HCT116 (cell line): ENCODE data around the gene KIF21B. TPM values are rescaled to one million over a fixed set of nuclear protein-coding genes. Genes with fewer than 3 reads are reported as not detected.

ENCODE experiments used
- ATAC-seq: fragments of 200-7000 bp; cut with Tn5 transposase; 2 replicates; pipeline ENCODE4 v1.9.1; 2020; ENCODE audit warnings: mild to moderate bottlenecking, moderate library complexity
- BruUV-seq: library from RNA; stranded (reverse); fragments of 400-500 nt; replicated peaks from 2 replicates; lab custom pipeline; 2021; lab: Mats Ljungman, UMichigan
- CTCF ChIA-PET: fragments of 300-600 bp; sonication (Branson Sonifier 250); formaldehyde crosslinking; loops from one replicate; lab custom pipeline; 2021; ENCODE audit warnings: antibody characterized with exemption; lab: Charles Lee
- POLR2A ChIA-PET: fragments of 300-600, 350-600 bp; sonication (Branson Sonifier 250); formaldehyde crosslinking; loops from one replicate; lab custom pipeline; 2021; ENCODE audit warnings: antibody characterized with exemption; lab: Charles Lee
- RAD21 ChIA-PET, 2 experiments: fragments of 300-600 bp; sonication (Branson Sonifier 250); formaldehyde crosslinking; loops; one replicate each; lab custom pipeline; 2023; ENCODE audit warnings: low total read pairs in 2 of 2; ENCODE audit not compliant: uncharacterized antibody in 2 of 2, unreplicated experiment in 2 of 2, low non-redundant PET in 1 of 2; lab: Charles Lee
- DNase-seq: peaks from one replicate; pipeline ENCODE4 v3.0.0-alpha.2; 2010; ENCODE audit warnings: low read depth, low spot score
- H2AFZ ChIP-seq: fragments of 200-600 bp; shearing (Covaris generic), sonication (generic); 2 replicates; pipeline ENCODE4 v1.6.1; 2017; ENCODE audit warnings: low read depth, mixed run types, mixed read lengths, antibody characterized with exemption, low read length; ENCODE audit not compliant: poor library complexity, severe bottlenecking
- H3K27ac ChIP-seq: 2 replicates; pipeline ENCODE4 v1.5.1; 2012; ENCODE audit warnings: low read depth, low read length
- H3K27me3 ChIP-seq: fragments of 200-600 bp; sonication (generic); 2 replicates; pipeline ENCODE4 v1.6.1; 2016; ENCODE audit warnings: mixed run types, low read length, mixed read lengths; ENCODE audit not compliant: insufficient read depth
- H3K36me3 ChIP-seq, 2 experiments: fragments of 200-500 bp in 1 of 2; fragments of 200-600 bp in 1 of 2; sonication (Bioruptor generic) in 1 of 2; sonication (generic) in 1 of 2; 2 replicates each; pipeline versions ENCODE4 v1.5.1 to v1.6.1; 2014 to 2016; ENCODE audit warnings: low read length in 2 of 2, inconsistent platforms in 1 of 2, mixed read lengths in 1 of 2, mixed run types in 1 of 2; ENCODE audit not compliant: insufficient read depth in 2 of 2, control insufficient read depth in 1 of 2
- H3K4me1 ChIP-seq, 2 experiments: fragments of 200-600 bp in 1 of 2; sonication (generic) in 1 of 2; 2 replicates each; pipeline versions ENCODE4 v1.5.1 to v1.6.1; 2012 to 2017; ENCODE audit warnings: low read length in 2 of 2, inconsistent platforms in 1 of 2, mild to moderate bottlenecking in 1 of 2, mixed read lengths in 1 of 2, mixed run types in 1 of 2, moderate library complexity in 1 of 2; ENCODE audit not compliant: insufficient read depth in 2 of 2, control insufficient read depth in 1 of 2
- H3K4me2 ChIP-seq: fragments of 200-600 bp; sonication (generic); 2 replicates; pipeline ENCODE4 v1.6.1; 2017; ENCODE audit warnings: mixed run types, low read length, mixed read lengths
- H3K4me3 ChIP-seq, 2 experiments: fragments of 200-600 bp in 1 of 2; sonication (generic) in 1 of 2; replicated peaks in 1 of 2; 2 replicates each; pipeline ENCODE4 v1.5.1; 2011 to 2016; ENCODE audit warnings: low read length in 2 of 2, control low read depth in 1 of 2, low read depth in 1 of 2, mild to moderate bottlenecking in 1 of 2, mixed read lengths in 1 of 2, mixed run types in 1 of 2
- H3K79me2 ChIP-seq: fragments of 200-600 bp; sonication (generic); 2 replicates; pipeline ENCODE4 v1.6.1; 2017; ENCODE audit warnings: mild to moderate bottlenecking, mixed run types, low read length, moderate library complexity, mixed read lengths; ENCODE audit not compliant: insufficient read depth
- H3K9ac ChIP-seq: fragments of 200-600 bp; sonication (generic); 2 replicates; pipeline ENCODE4 v1.6.1; 2016; ENCODE audit warnings: low read length, mixed read lengths
- H3K9me2 ChIP-seq: fragments of 200-600 bp; sonication (generic), shearing (Covaris generic); 2 replicates; pipeline ENCODE4 v1.6.1; 2017; ENCODE audit warnings: mixed run types, mild to moderate bottlenecking, moderate library complexity; ENCODE audit not compliant: insufficient read depth
- H3K9me3 ChIP-seq, 2 experiments: fragments of 200-500 bp in 1 of 2; fragments of 200-600 bp in 1 of 2; sonication (Bioruptor generic) in 1 of 2; sonication (generic) in 1 of 2; 2 replicates each; pipeline ENCODE4 v1.6.1; 2014 to 2017; ENCODE audit warnings: low read length in 2 of 2, mixed read lengths in 2 of 2, inconsistent platforms in 1 of 2, low read depth in 1 of 2, mild to moderate bottlenecking in 1 of 2, mixed run types in 1 of 2, moderate library complexity in 1 of 2; ENCODE audit not compliant: control insufficient read depth in 1 of 2, insufficient read depth in 1 of 2
- H4K20me1 ChIP-seq: fragments of 200-600 bp; sonication (generic), shearing (Covaris generic); 2 replicates; pipeline ENCODE4 v1.6.1; 2017; ENCODE audit warnings: mixed run types, mild to moderate bottlenecking, moderate library complexity; ENCODE audit not compliant: insufficient read depth
- CBX3 ChIP-seq: IDR thresholded peaks from 2 replicates; pipeline ENCODE4 v1.6.1; 2012; ENCODE audit warnings: low read depth
- CEBPB ChIP-seq: IDR thresholded peaks from 2 replicates; pipeline ENCODE4 v1.6.1; 2012; ENCODE audit warnings: low read depth
- EGR1 ChIP-seq: IDR thresholded peaks from 2 replicates; pipeline ENCODE4 v1.6.1; 2012; ENCODE audit warnings: low read depth
- EZH2 ChIP-seq: fragments of 200-600 bp; sonication (generic); IDR thresholded peaks from 2 replicates; pipeline ENCODE4 v1.6.1; 2017; ENCODE audit warnings: antibody characterized with exemption, mixed run types
- EZH2phosphoT487 ChIP-seq: fragments of 200-600 bp; IDR thresholded peaks from 2 replicates; pipeline ENCODE4 v1.6.1; 2018; ENCODE audit warnings: antibody characterized with exemption, borderline replicate concordance
- FOSL1 ChIP-seq: IDR thresholded peaks from 2 replicates; pipeline ENCODE4 v1.6.1; 2012; ENCODE audit warnings: low read depth
- SRF ChIP-seq: IDR thresholded peaks from 2 replicates; pipeline ENCODE4 v1.6.1; 2012; ENCODE audit warnings: low read depth
- ZBTB33 ChIP-seq: IDR thresholded peaks from 2 replicates; pipeline ENCODE4 v1.6.1; 2011; ENCODE audit warnings: mild to moderate bottlenecking, low read length, moderate library complexity; ENCODE audit not compliant: insufficient replicate concordance; ENCODE audit errors: extremely low read depth
- ZFX ChIP-seq: fragments of 450-650 bp; IDR thresholded peaks from 2 replicates; pipeline ENCODE4 v1.6.1; 2017
- ZNF274 ChIP-seq: fragments of 200-500 bp; sonication (Bioruptor generic); IDR thresholded peaks from 2 replicates; pipeline ENCODE4 v1.6.1; 2014; ENCODE audit warnings: mild to moderate bottlenecking, low read depth, low read length, inconsistent platforms
- intact Hi-C: fragments of 100-400 bp; cut with micrococcal nuclease; formaldehyde crosslinking; loops from 2 replicates; pipeline ENCODE4 v1.10.0; 2022
- total RNA-seq: library from RNA; stranded (reverse); gene quantifications from one replicate; pipeline ENCODE4 v1.2.1, GENCODE V29; 2021; ENCODE audit not compliant: unreplicated experiment
- TF ChIP-seq, protein P1 (sequence below): IDR thresholded peaks from 2 replicates; pipeline ENCODE4 v1.6.1; 2012
- TF ChIP-seq, protein P2 (sequence below): IDR thresholded peaks from 2 replicates; pipeline ENCODE4 v1.6.1; 2012; ENCODE audit warnings: low read depth

KIF21B gene
- total RNA-seq, 1 experiment from 2014 or later = 6.1 TPM

DNA sequence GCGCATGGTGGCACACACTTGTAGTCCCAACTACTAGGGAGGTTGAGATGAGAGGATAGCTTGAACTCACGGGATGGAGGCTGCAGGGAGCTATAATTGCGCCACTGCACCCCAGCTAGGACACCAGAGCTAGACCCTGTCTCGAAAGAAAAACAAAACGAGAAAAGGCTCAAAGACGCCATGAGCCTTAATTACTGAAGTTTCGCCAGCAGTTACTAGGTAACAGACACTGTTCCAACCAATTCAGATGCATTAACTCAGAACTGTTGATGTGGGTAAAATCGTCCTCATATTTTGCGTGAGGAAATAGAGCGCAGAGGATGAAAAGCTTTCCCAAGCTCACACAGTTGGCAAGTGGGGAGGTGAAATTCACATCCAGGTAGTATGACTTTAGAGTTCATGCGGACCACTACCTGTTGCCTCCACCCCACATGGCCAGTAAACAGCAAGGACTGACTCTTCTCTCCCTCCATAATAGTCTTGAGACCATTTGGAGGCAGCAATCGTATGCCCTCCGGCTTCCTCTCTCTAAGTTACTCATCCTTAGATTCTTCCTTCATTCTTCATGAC lies 88.8 kb downstream of the KIF21B start:
- Histone ChIP-seq H3K4me1 (no peaks in the 10 kb centered on the region), H2AFZ (no peak overlapping the region)
- TF ChIP-seq, protein P1, sequence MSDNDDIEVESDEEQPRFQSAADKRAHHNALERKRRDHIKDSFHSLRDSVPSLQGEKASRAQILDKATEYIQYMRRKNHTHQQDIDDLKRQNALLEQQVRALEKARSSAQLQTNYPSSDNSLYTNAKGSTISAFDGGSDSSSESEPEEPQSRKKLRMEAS = no peak
- TF ChIP-seq, protein P2, sequence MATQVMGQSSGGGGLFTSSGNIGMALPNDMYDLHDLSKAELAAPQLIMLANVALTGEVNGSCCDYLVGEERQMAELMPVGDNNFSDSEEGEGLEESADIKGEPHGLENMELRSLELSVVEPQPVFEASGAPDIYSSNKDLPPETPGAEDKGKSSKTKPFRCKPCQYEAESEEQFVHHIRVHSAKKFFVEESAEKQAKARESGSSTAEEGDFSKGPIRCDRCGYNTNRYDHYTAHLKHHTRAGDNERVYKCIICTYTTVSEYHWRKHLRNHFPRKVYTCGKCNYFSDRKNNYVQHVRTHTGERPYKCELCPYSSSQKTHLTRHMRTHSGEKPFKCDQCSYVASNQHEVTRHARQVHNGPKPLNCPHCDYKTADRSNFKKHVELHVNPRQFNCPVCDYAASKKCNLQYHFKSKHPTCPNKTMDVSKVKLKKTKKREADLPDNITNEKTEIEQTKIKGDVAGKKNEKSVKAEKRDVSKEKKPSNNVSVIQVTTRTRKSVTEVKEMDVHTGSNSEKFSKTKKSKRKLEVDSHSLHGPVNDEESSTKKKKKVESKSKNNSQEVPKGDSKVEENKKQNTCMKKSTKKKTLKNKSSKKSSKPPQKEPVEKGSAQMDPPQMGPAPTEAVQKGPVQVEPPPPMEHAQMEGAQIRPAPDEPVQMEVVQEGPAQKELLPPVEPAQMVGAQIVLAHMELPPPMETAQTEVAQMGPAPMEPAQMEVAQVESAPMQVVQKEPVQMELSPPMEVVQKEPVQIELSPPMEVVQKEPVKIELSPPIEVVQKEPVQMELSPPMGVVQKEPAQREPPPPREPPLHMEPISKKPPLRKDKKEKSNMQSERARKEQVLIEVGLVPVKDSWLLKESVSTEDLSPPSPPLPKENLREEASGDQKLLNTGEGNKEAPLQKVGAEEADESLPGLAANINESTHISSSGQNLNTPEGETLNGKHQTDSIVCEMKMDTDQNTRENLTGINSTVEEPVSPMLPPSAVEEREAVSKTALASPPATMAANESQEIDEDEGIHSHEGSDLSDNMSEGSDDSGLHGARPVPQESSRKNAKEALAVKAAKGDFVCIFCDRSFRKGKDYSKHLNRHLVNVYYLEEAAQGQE = no peak
- TF ChIP-seq ZNF274 (no peak), EZH2phosphoT487 (no peak), SRF (no peak), ZFX (no peak), CEBPB (no peak), EZH2 (no peak), CBX3 (no peak), ZBTB33 (no peak), EGR1 (no peak), FOSL1 (no peak)
- TF ChIP-seq, all 23 proteins: peak for 0
- H3K36me3 ChIP-seq = no peaks in the 10 kb centered on the region
- DNase-seq (no peak), ATAC-seq (no peak)
- RAD21 ChIA-PET = no interaction called here
- H3K27ac ChIP-seq = no peak overlapping the region
- no TSS peak for BruUV-seq
- H3K4me2 ChIP-seq = no peak overlapping the region
- no peaks in the 10 kb centered on the region for H3K9me2 ChIP-seq
- no peak overlapping the region for H3K4me3 ChIP-seq
- no peaks in the 10 kb centered on the region for H3K27me3 ChIP-seq
- H3K79me2 ChIP-seq = no peaks in the 10 kb centered on the region
- H3K9ac ChIP-seq = no peak overlapping the region
- no peaks in the 10 kb centered on the region for H3K9me3 ChIP-seq
- intact Hi-C loops = no loop called here
- CTCF ChIA-PET = no interaction called here
- POLR2A ChIA-PET = no interaction called here
- H4K20me1 ChIP-seq = no peaks in the 10 kb centered on the region
